Adrenal gland (tissue), 12 donors: ENCODE results near the gene TNKS1BP1. TPM values are rescaled to one million over a fixed set of nuclear protein-coding genes. Genes with fewer than 3 reads are reported as not detected.

Experiments used
- DNase-seq, 7 donors: peaks; one replicate each; pipeline ENCODE4 v3.0.0-alpha.2; 2019 to 2020
- H3K27ac ChIP-seq, 5 donors: fragments of 200-600 bp; sonication (generic) in 4 of 5; 1 replicate in 3 of 5; 2 replicates in 2 of 5; pipeline versions ENCODE4 v1.5.1 to v1.8.0; 2016 to 2020; ENCODE audit warnings: mild to moderate bottlenecking in 1 of 5
- H3K27me3 ChIP-seq: fragments of 200-600 bp; 2 replicates; pipeline ENCODE4 v1.8.0; 2021
- H3K36me3 ChIP-seq, 2 donors: fragments of 200-600 bp; replicated peaks in 1 of 2; 1 replicate in 1 of 2; 2 replicates in 1 of 2; pipeline versions ENCODE4 v1.5.1 to v1.8.0; 2018 to 2022
- H3K4me1 ChIP-seq, 2 donors: fragments of 200-600 bp; replicated peaks in 1 of 2; 1 replicate in 1 of 2; 2 replicates in 1 of 2; pipeline versions ENCODE4 v1.5.1 to v1.8.0; 2018 to 2021
- H3K4me3 ChIP-seq, 4 donors: fragments of 200-600 bp; sonication (generic) in 3 of 4; one replicate each; pipeline ENCODE4 v1.5.1; 2016 to 2018
- H3K9me3 ChIP-seq, 3 donors: fragments of 200-600 bp; sonication (generic) in 1 of 3; replicated peaks in 1 of 3; 1 replicate in 2 of 3; 2 replicates in 1 of 3; pipeline versions ENCODE4 v1.5.1 to v1.8.0; 2016 to 2021
- CTCF ChIP-seq, 6 experiments: fragments of 450-650 bp in 4 of 6; fragments of 200-600 bp in 2 of 6; sonication (generic) in 1 of 6; IDR thresholded peaks; 1 replicate in 5 of 6; 2 replicates in 1 of 6; pipeline versions ENCODE4 v1.5.1 to v1.8.0; 2016 to 2021; ENCODE audit warnings: antibody characterized with exemption in 6 of 6, mild to moderate bottlenecking in 2 of 6, moderate library complexity in 1 of 6
- POLR2A ChIP-seq, 2 donors: fragments of 450-650 bp; IDR thresholded peaks; one replicate each; pipeline ENCODE4 v1.6.1; 2017; ENCODE audit warnings: antibody characterized with exemption in 2 of 2, mild to moderate bottlenecking in 2 of 2, moderate library complexity in 1 of 2
- WGBS, 4 donors: extraction: QIAGEN DNeasy Blood & Tissue Kit in 2 of 4; methylation state at CpG; one replicate each; pipeline versions ENCODE4 v1.1.5 to v1.1.7; 2013 to 2017; 5-methylcytosine and 5-hydroxymethylcytosine counted together
- intact Hi-C, 2 donors: fragments of 100-400 bp; cut with DNase I; formaldehyde crosslinking; loops; one replicate each; pipeline versions ENCODE4 v1.14.1 to v1.15.0; 2022 to 2023
- polyA plus RNA-seq, 3 donors: library from polyadenylated mRNA; stranded (reverse); fragments of 200-250 nt in 2 of 3; fragments of 350-450 nt in 1 of 3; fragmentation: Illumina TruSeq in 1 of 3; extraction: RNeasy Lipid Tissue Mini Kit (QIAGEN cat#74804) in 1 of 3; gene quantifications; one replicate each; pipeline ENCODE4 v1.2.3, GENCODE V29; 2013 to 2014
- total RNA-seq, 9 donors: library from RNA; depleted of rRNA in 4 of 9; stranded (reverse); fragments of >200 nt in 4 of 9; fragments of 120-200 nt in 1 of 9; fragmentation: NEBNext Ultra II Directional in 1 of 9; extraction: Animal tissue kit (Norgen Biotek cat#: 25700) in 1 of 9; gene quantifications; one replicate each; pipeline versions ENCODE4 v1.1.0 to v1.2.4, GENCODE V29; 2013 to 2023
- donor health status: healthy with polysubstance abuse.
- donor health status: Bipolar disorder and iron deficiency.
- donor health status: DM: yes; HTN: yes; CAD: no.
- donor health status: DM: no; HTN: no; CAD: no.
- donor health status: DM: no; HTN: no; CAD: no.
- donor health status: DM: yes; HTN: yes; CAD: no.

Gene TNKS1BP1
- total and polyA plus RNA-seq, 12 donors, result 24.5 to 338 (median 140) TPM

GRCh38 chr11:57274904-57275498 is 49.8 kb downstream of the TNKS1BP1 start:
- intact Hi-C loops, result no loop called here
- Histone ChIP-seq H3K4me1 (peaks cover 7 to 25% of the 10 kb centered on the region in 2 donors), H3K9me3 (no peaks in the 10 kb centered on the region), H3K4me3 (no peak overlapping the region), H3K27ac (peak overlapping the region in 1 of 5 donors; percentile 51), H3K36me3 (no peaks in the 10 kb centered on the region), H3K27me3 (no peaks in the 10 kb centered on the region)
- TF ChIP-seq POLR2A (IDR thresholded peaks at IDR 0.05), result no peak
- TF ChIP-seq CTCF (IDR thresholded peaks at IDR 0.05), result no peak
- 39 to 55% (median 51%) methylated on average over 1 of the region's 1 CpG for WGBS, 4 donors
- DNase-seq, result peak in 1 of 7 donors; percentile 27

GRCh38 chr11:57273448-57274058 is 51.2 kb downstream of the TNKS1BP1 start:
- TF ChIP-seq CTCF (IDR thresholded peaks at IDR 0.05), result no peak
- no peak for TF ChIP-seq POLR2A (IDR thresholded peaks at IDR 0.05)
- H3K36me3 ChIP-seq, result no peaks in the 10 kb centered on the region
- H3K27me3 ChIP-seq, result no peaks in the 10 kb centered on the region
- H3K4me3 ChIP-seq, result no peak overlapping the region
- H3K4me1 ChIP-seq, result peaks cover 7 to 25% of the 10 kb centered on the region in 2 donors
- DNase-seq, result no peak
- no peak overlapping the region for H3K27ac ChIP-seq
- no peaks in the 10 kb centered on the region for H3K9me3 ChIP-seq
- intact Hi-C loops, result no loop called here
- WGBS, 4 donors, result 82 to 96% (median 91%) methylated on average over 4 of the region's 4 CpGs

- DNase-seq, result peak in 1 of 7 donors; percentile 21
- H3K27ac ChIP-seq, result no peak overlapping the region
- H3K36me3 ChIP-seq, result no peaks in the 10 kb centered on the region
- TF ChIP-seq POLR2A (IDR thresholded peaks at IDR 0.05), result no peak
- no peak for TF ChIP-seq CTCF (IDR thresholded peaks at IDR 0.05)
- intact Hi-C loops, result no loop called here
- no peaks in the 10 kb centered on the region for H3K27me3 ChIP-seq
- H3K9me3 ChIP-seq, result peaks cover 0 to 6% (median 0%) of the 10 kb centered on the region in 3 donors
- WGBS, 4 donors, result 30 to 59% (median 34%) methylated on average over 3 of the region's 3 CpGs
- H3K4me1 ChIP-seq, result no peaks in the 10 kb centered on the region
- no peak overlapping the region for H3K4me3 ChIP-seq
Observed at GRCh38 chr11:57269571-57270021, 55.2 kb downstream of the TNKS1BP1 start.

- intact Hi-C loops, result no loop called here
- Histone ChIP-seq H3K4me3 (no peak overlapping the region), H3K27me3 (no peaks in the 10 kb centered on the region), H3K9me3 (peaks cover 0 to 6% (median 0%) of the 10 kb centered on the region in 3 donors), H3K36me3 (no peaks in the 10 kb centered on the region), H3K4me1 (no peaks in the 10 kb centered on the region), H3K27ac (no peak overlapping the region)
- TF ChIP-seq CTCF (IDR thresholded peaks at IDR 0.05), result no peak
- TF ChIP-seq POLR2A (IDR thresholded peaks at IDR 0.05), result no peak
- DNase-seq, result no peak
Observed at GRCh38 chr11:57266157-57266556, 58.6 kb downstream of the TNKS1BP1 start.
